ENCODE data around the gene DEDD. TPM values are rescaled to one million over a fixed set of nuclear protein-coding genes. Genes with fewer than 3 reads are reported as not detected.

Gene DEDD
- total and polyA plus RNA-seq, 2 donors from 2014 or later, result 23.2 to 37.2 TPM

DNA sequence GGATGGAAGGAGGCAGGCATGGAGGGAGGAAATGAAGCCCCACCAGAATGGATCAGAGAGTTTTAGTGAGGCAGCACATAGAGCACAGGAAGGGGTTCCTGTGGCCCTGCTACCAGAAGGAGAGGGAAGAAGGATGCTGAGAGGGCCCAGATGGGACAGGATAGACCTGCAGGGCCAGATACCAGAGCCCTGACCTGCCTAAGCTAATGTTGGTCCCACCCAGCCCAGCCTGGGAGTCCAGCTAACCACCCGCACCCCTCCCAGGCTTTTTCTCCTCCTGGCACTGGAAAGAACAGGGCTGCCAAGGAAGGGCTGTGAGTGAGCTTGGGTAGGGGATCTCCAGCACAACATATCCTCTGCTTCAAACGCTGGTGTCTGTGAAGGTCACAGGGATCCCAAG lies 50.0 kb downstream of the DEDD start:
- no peak for FAIRE-seq

DNA sequence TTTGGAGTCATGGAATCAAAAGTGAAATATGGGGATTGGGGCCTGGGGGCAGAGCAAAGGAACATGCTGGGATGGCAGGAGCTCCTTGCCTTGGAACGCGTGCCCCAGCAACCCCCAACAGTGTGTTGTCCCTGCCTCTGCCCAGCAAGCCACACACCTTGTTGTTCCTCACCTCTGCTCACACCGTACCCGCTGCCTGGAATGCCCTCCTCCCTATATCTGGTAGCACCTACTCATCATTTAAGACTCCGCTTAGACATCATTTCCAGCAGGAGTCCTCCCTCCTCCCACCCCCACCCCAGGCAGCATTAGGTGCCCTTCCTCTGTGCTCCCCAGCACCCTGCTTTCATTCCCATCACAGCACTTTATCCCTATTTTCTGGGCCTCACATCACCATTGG lies 50.9 kb downstream of the DEDD start:
- Histone ChIP-seq H3K27ac (ENCODE audit: low read depth in 2 of 2, low read length in 2 of 2) (no peak overlapping the region), H3K4me3 (ENCODE audit: low read length in 3 of 3) (no peak overlapping the region), H3K9ac (ENCODE audit: low read length in 3 of 3) (no peak overlapping the region), H3K9me3 (ENCODE audit: control insufficient read depth in 2 of 3, insufficient read depth in 1 of 3, low read length in 3 of 3) (no peaks in the 10 kb centered on the region), H3K4me1 (ENCODE audit: control insufficient read depth in 2 of 3, insufficient read depth in 2 of 3, low read depth in 1 of 3, low read length in 3 of 3) (peaks cover 0 to 3% (median 0%) of the 10 kb centered on the region in 3 donors), H3K27me3 (ENCODE audit: control insufficient read depth, insufficient read depth, low read length) (no peaks in the 10 kb centered on the region), H3K36me3 (ENCODE audit: control insufficient read depth in 2 of 3, insufficient read depth in 3 of 3, low read length in 3 of 3) (no peaks in the 10 kb centered on the region)
- TF ChIP-seq, protein P1, sequence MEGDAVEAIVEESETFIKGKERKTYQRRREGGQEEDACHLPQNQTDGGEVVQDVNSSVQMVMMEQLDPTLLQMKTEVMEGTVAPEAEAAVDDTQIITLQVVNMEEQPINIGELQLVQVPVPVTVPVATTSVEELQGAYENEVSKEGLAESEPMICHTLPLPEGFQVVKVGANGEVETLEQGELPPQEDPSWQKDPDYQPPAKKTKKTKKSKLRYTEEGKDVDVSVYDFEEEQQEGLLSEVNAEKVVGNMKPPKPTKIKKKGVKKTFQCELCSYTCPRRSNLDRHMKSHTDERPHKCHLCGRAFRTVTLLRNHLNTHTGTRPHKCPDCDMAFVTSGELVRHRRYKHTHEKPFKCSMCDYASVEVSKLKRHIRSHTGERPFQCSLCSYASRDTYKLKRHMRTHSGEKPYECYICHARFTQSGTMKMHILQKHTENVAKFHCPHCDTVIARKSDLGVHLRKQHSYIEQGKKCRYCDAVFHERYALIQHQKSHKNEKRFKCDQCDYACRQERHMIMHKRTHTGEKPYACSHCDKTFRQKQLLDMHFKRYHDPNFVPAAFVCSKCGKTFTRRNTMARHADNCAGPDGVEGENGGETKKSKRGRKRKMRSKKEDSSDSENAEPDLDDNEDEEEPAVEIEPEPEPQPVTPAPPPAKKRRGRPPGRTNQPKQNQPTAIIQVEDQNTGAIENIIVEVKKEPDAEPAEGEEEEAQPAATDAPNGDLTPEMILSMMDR (IDR thresholded peaks at IDR 0.05; ENCODE audit: borderline replicate concordance, extremely low read depth, insufficient read depth), result no peak
- intact Hi-C loops (cut with DNase I), result no loop called here
- DNase-seq (no peak), FAIRE-seq (no peak)

More for the DNA sequence above, 50.0 kb downstream of the DEDD start:
- no peak for DNase-seq
- H3K27ac ChIP-seq (ENCODE audit: low read depth in 2 of 2, low read length in 2 of 2), result no peak overlapping the region
- no peaks in the 10 kb centered on the region for H3K9me3 ChIP-seq (ENCODE audit: control insufficient read depth in 2 of 3, insufficient read depth in 1 of 3, low read length in 3 of 3)
- intact Hi-C loops (cut with DNase I), result no loop called here
- TF ChIP-seq, protein P1 (IDR thresholded peaks at IDR 0.05; ENCODE audit: borderline replicate concordance, extremely low read depth, insufficient read depth), result no peak
- H3K9ac ChIP-seq (ENCODE audit: low read length in 3 of 3), result no peak overlapping the region
- no peak overlapping the region for H3K4me3 ChIP-seq (ENCODE audit: low read length in 3 of 3)
- H3K27me3 ChIP-seq (ENCODE audit: control insufficient read depth, insufficient read depth, low read length), result no peaks in the 10 kb centered on the region
- H3K36me3 ChIP-seq (ENCODE audit: control insufficient read depth in 2 of 3, insufficient read depth in 3 of 3, low read length in 3 of 3), result no peaks in the 10 kb centered on the region
- peaks cover 0 to 3% (median 0%) of the 10 kb centered on the region in 3 donors for H3K4me1 ChIP-seq (ENCODE audit: control insufficient read depth in 2 of 3, insufficient read depth in 2 of 3, low read depth in 1 of 3, low read length in 3 of 3)

DNA sequence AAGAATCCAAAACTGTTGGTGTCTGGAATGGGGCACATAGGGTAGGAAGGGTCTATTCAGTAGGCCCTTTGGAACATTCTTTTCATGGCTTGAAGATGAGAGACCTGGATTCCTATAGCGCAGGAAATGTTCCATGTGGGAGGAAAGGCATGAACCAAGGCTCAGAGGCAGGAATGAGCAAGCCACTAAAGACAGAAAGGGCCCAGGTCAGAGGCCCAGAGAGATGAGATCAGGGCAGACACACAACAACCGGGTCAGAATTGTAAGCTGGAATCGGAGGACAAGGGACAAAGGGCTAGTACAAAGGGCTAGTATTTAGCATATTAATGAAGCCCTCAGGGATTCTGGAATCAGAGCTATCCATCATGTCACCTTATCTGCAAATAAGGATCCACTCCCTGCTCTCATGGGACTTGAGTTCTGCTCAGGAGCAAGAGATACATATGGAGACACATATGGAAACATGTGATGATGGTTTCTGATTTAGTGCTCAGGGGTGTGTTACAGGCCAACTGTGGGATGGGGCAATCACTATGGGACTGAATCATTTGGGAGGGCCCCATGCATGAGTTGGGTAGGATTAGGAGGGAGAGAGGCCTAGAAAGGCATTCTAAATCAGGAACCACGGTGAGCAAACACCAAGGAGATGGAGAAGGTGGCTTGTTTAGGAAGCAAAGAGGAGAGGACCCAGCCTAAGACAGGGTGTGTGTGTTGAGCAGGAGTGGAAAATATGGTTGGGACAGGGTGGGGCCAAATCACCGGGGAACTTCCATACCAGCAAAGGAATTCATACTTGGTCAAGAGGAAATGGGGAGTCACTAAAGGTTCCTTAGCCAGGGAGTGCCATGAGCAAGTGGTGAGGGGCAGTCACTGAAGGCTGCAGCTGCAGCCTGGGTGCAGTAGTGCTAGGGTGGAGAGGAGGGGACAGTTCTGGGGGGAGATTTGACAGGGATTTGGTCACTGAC lies 51.7 kb downstream of the DEDD start:
- Histone ChIP-seq H3K27me3 (ENCODE audit: control insufficient read depth, insufficient read depth, low read length) (no peaks in the 10 kb centered on the region), H3K4me3 (ENCODE audit: low read length in 3 of 3) (no peak overlapping the region), H3K36me3 (ENCODE audit: control insufficient read depth in 2 of 3, insufficient read depth in 3 of 3, low read length in 3 of 3) (no peaks in the 10 kb centered on the region), H3K4me1 (ENCODE audit: control insufficient read depth in 2 of 3, insufficient read depth in 2 of 3, low read depth in 1 of 3, low read length in 3 of 3) (peaks cover 0 to 3% (median 0%) of the 10 kb centered on the region in 3 donors), H3K27ac (ENCODE audit: low read depth in 2 of 2, low read length in 2 of 2) (no peak overlapping the region), H3K9ac (ENCODE audit: low read length in 3 of 3) (no peak overlapping the region), H3K9me3 (ENCODE audit: control insufficient read depth in 2 of 3, insufficient read depth in 1 of 3, low read length in 3 of 3) (no peaks in the 10 kb centered on the region)
- DNase-seq (no peak), FAIRE-seq (no peak)
- intact Hi-C loops (cut with DNase I), result no loop called here
- TF ChIP-seq, protein P1 (IDR thresholded peaks at IDR 0.05; ENCODE audit: borderline replicate concordance, extremely low read depth, insufficient read depth), result no peak
